ENCODE results near the gene XRN2.

XRN2 gene

GRCh38 chr20:21390768-21391167, 87.6 kb downstream of the XRN2 start:
- Histone ChIP-seq H3K4me3 (ENCODE audit: low read depth, low read length) (0 out of 2 replicates have a peak overlapping the region, but pooled peaks have one; percentile 48), H3K27me3 (ENCODE audit: control insufficient read depth, insufficient read depth, low read length) (peaks cover 64% of the 10 kb centered on the region), H3K27ac (ENCODE audit: low read depth, low read length) (no peak overlapping the region), H3K36me3 (ENCODE audit: control insufficient read depth, insufficient read depth, low read length) (peaks cover 34% of the 10 kb centered on the region), H3K9me3 (ENCODE audit: control insufficient read depth, insufficient read depth, low read depth, low read length) (no peaks in the 10 kb centered on the region), H3K9ac (ENCODE audit: low read length) (no peak overlapping the region), H3K4me1 (ENCODE audit: control insufficient read depth, insufficient read depth, low read length) (peaks cover 6% of the 10 kb centered on the region)

- H3K4me3 ChIP-seq (ENCODE audit: low read depth, low read length) = peak overlapping the region; percentile 48
- H3K27me3 ChIP-seq (ENCODE audit: control insufficient read depth, insufficient read depth, low read length) = peaks cover 70% of the 10 kb centered on the region
- H3K4me1 ChIP-seq (ENCODE audit: control insufficient read depth, insufficient read depth, low read length) = peaks cover 6% of the 10 kb centered on the region
- no peak overlapping the region for H3K27ac ChIP-seq (ENCODE audit: low read depth, low read length)
- H3K36me3 ChIP-seq (ENCODE audit: control insufficient read depth, insufficient read depth, low read length) = peaks cover 28% of the 10 kb centered on the region
- no peaks in the 10 kb centered on the region for H3K9me3 ChIP-seq (ENCODE audit: control insufficient read depth, insufficient read depth, low read depth, low read length)
- H3K9ac ChIP-seq (ENCODE audit: low read length) = no peak overlapping the region
Observed at GRCh38 chr20:21391185-21391971, 88.2 kb downstream of the XRN2 start.

GRCh38 chr20:21391972-21392352, 88.8 kb downstream of the XRN2 start:
- Histone ChIP-seq H3K36me3 (ENCODE audit: control insufficient read depth, insufficient read depth, low read length) (peaks cover 22% of the 10 kb centered on the region), H3K27ac (ENCODE audit: low read depth, low read length) (no peak overlapping the region), H3K27me3 (ENCODE audit: control insufficient read depth, insufficient read depth, low read length) (peaks cover 76% of the 10 kb centered on the region)

GRCh38 chr20:21393166-21393565, 90.0 kb downstream of the XRN2 start:
- no peak overlapping the region for H3K4me3 ChIP-seq (ENCODE audit: low read depth, low read length)
- no peak overlapping the region for H3K9ac ChIP-seq (ENCODE audit: low read length)
- peaks cover 15% of the 10 kb centered on the region for H3K36me3 ChIP-seq (ENCODE audit: control insufficient read depth, insufficient read depth, low read length)
- H3K27me3 ChIP-seq (ENCODE audit: control insufficient read depth, insufficient read depth, low read length) = peaks cover 88% of the 10 kb centered on the region
- no peaks in the 10 kb centered on the region for H3K9me3 ChIP-seq (ENCODE audit: control insufficient read depth, insufficient read depth, low read depth, low read length)
- no peak overlapping the region for H3K27ac ChIP-seq (ENCODE audit: low read depth, low read length)
- peaks cover 8% of the 10 kb centered on the region for H3K4me1 ChIP-seq (ENCODE audit: control insufficient read depth, insufficient read depth, low read length)

More at GRCh38 chr20:21391972-21392352, 88.8 kb downstream of the XRN2 start:
- H3K9me3 ChIP-seq (ENCODE audit: control insufficient read depth, insufficient read depth, low read depth, low read length) = no peaks in the 10 kb centered on the region
- peak overlapping the region; percentile 48 for H3K4me3 ChIP-seq (ENCODE audit: low read depth, low read length)
- H3K9ac ChIP-seq (ENCODE audit: low read length) = no peak overlapping the region
- H3K4me1 ChIP-seq (ENCODE audit: control insufficient read depth, insufficient read depth, low read length) = peaks cover 6% of the 10 kb centered on the region

GRCh38 chr20:21393816-21394519, 90.8 kb downstream of the XRN2 start:
- Histone ChIP-seq H3K27ac (ENCODE audit: low read depth, low read length) (no peak overlapping the region), H3K9me3 (ENCODE audit: control insufficient read depth, insufficient read depth, low read depth, low read length) (no peaks in the 10 kb centered on the region), H3K9ac (ENCODE audit: low read length) (no peak overlapping the region), H3K4me3 (ENCODE audit: low read depth, low read length) (no peak overlapping the region), H3K36me3 (ENCODE audit: control insufficient read depth, insufficient read depth, low read length) (peaks cover 10% of the 10 kb centered on the region), H3K4me1 (ENCODE audit: control insufficient read depth, insufficient read depth, low read length) (peaks cover 8% of the 10 kb centered on the region), H3K27me3 (ENCODE audit: control insufficient read depth, insufficient read depth, low read length) (peaks cover 92% of the 10 kb centered on the region)

GRCh38 chr20:21394551-21394950, 91.4 kb downstream of the XRN2 start:
- H3K36me3 ChIP-seq (ENCODE audit: control insufficient read depth, insufficient read depth, low read length) = peaks cover 5% of the 10 kb centered on the region; the same call in 1 of the 2 replicates
- no peaks in the 10 kb centered on the region for H3K9me3 ChIP-seq (ENCODE audit: control insufficient read depth, insufficient read depth, low read depth, low read length)
- H3K27me3 ChIP-seq (ENCODE audit: control insufficient read depth, insufficient read depth, low read length) = peaks cover 96% of the 10 kb centered on the region
- no peak overlapping the region for H3K27ac ChIP-seq (ENCODE audit: low read depth, low read length)
- peaks cover 8% of the 10 kb centered on the region for H3K4me1 ChIP-seq (ENCODE audit: control insufficient read depth, insufficient read depth, low read length)
- no peak overlapping the region for H3K4me3 ChIP-seq (ENCODE audit: low read depth, low read length)
- no peak overlapping the region for H3K9ac ChIP-seq (ENCODE audit: low read length)

GRCh38 chr20:21395051-21395665, 92.0 kb downstream of the XRN2 start:
- no peak overlapping the region for H3K27ac ChIP-seq (ENCODE audit: low read depth, low read length)
- peaks cover 100% of the 10 kb centered on the region for H3K27me3 ChIP-seq (ENCODE audit: control insufficient read depth, insufficient read depth, low read length)
- H3K9ac ChIP-seq (ENCODE audit: low read length) = no peak overlapping the region
- H3K9me3 ChIP-seq (ENCODE audit: control insufficient read depth, insufficient read depth, low read depth, low read length) = no peaks in the 10 kb centered on the region
- 0 out of 2 replicates have a peak, but pooled peaks cover under 1% of the 10 kb centered on the region for H3K36me3 ChIP-seq (ENCODE audit: control insufficient read depth, insufficient read depth, low read length)
- H3K4me1 ChIP-seq (ENCODE audit: control insufficient read depth, insufficient read depth, low read length) = peaks cover 8% of the 10 kb centered on the region
- peak overlapping the region; percentile 55 for H3K4me3 ChIP-seq (ENCODE audit: low read depth, low read length)

- H3K4me1 ChIP-seq (ENCODE audit: control insufficient read depth, insufficient read depth, low read length) = peaks cover 8% of the 10 kb centered on the region
- no peaks in the 10 kb centered on the region for H3K36me3 ChIP-seq (ENCODE audit: control insufficient read depth, insufficient read depth, low read length)
- peaks cover 100% of the 10 kb centered on the region for H3K27me3 ChIP-seq (ENCODE audit: control insufficient read depth, insufficient read depth, low read length)
- H3K9me3 ChIP-seq (ENCODE audit: control insufficient read depth, insufficient read depth, low read depth, low read length) = no peaks in the 10 kb centered on the region
- no peak overlapping the region for H3K27ac ChIP-seq (ENCODE audit: low read depth, low read length)
- H3K9ac ChIP-seq (ENCODE audit: low read length) = no peak overlapping the region
- peak overlapping the region; percentile 55 for H3K4me3 ChIP-seq (ENCODE audit: low read depth, low read length)
Observed at GRCh38 chr20:21395666-21396598, 92.8 kb downstream of the XRN2 start.

GRCh38 chr20:21396599-21397340, 93.6 kb downstream of the XRN2 start:
- no peak overlapping the region for H3K9ac ChIP-seq (ENCODE audit: low read length)
- peaks cover 99% of the 10 kb centered on the region for H3K27me3 ChIP-seq (ENCODE audit: control insufficient read depth, insufficient read depth, low read length)
- peak overlapping the region; percentile 55 for H3K4me3 ChIP-seq (ENCODE audit: low read depth, low read length)
- no peaks in the 10 kb centered on the region for H3K36me3 ChIP-seq (ENCODE audit: control insufficient read depth, insufficient read depth, low read length)
- no peaks in the 10 kb centered on the region for H3K9me3 ChIP-seq (ENCODE audit: control insufficient read depth, insufficient read depth, low read depth, low read length)
- no peak overlapping the region for H3K27ac ChIP-seq (ENCODE audit: low read depth, low read length)
- peaks cover 8% of the 10 kb centered on the region for H3K4me1 ChIP-seq (ENCODE audit: control insufficient read depth, insufficient read depth, low read length)
